Endothelial cell of hepatic sinusoid (primary cell): Measurements from ENCODE around the gene DLG2.

Experiments used
- in situ Hi-C: cut with HindIII; loops from 2 replicates; pipeline ENCODE4 v1.10.0; 2017; ENCODE audit warnings: low sequenced_read_pairs

DLG2 gene

GRCh38 chr11:84091212-84091986 is 1535.7 kb downstream of the DLG2 start:
- in situ Hi-C loops, result loop anchor here (10.0 kb wide), 1 partner anchor 137 kb away; no protein-coding TSS in a partner anchor

- in situ Hi-C loops, result loop anchor here (10.0 kb wide), 1 partner anchor 135 kb away; no protein-coding TSS in a partner anchor
Measured at GRCh38 chr11:84089072-84090057, 1537.8 kb downstream of the DLG2 start.

- in situ Hi-C loops, result no loop called here
Measured at GRCh38 chr11:84071851-84072250, 1555.3 kb downstream of the DLG2 start.

GRCh38 chr11:84069048-84069447 is 1558.1 kb downstream of the DLG2 start:
- in situ Hi-C loops, result no loop called here

GRCh38 chr11:84061726-84062125 is 1565.4 kb downstream of the DLG2 start:
- in situ Hi-C loops, result no loop called here

GRCh38 chr11:84056653-84057376 is 1570.3 kb downstream of the DLG2 start:
- in situ Hi-C loops, result no loop called here

- in situ Hi-C loops, result no loop called here
Measured at GRCh38 chr11:84045146-84045545, 1582.0 kb downstream of the DLG2 start.

- in situ Hi-C loops, result no loop called here
Measured at GRCh38 chr11:84044706-84045105, 1582.4 kb downstream of the DLG2 start.

- in situ Hi-C loops, result no loop called here
Measured at GRCh38 chr11:84036664-84037194, 1590.4 kb downstream of the DLG2 start.

- in situ Hi-C loops, result no loop called here
Measured at GRCh38 chr11:84035645-84036044, 1591.5 kb downstream of the DLG2 start.

GRCh38 chr11:84034484-84034883 is 1592.7 kb downstream of the DLG2 start:
- in situ Hi-C loops, result no loop called here

GRCh38 chr11:84024266-84024665 is 1602.9 kb downstream of the DLG2 start:
- in situ Hi-C loops, result no loop called here

- in situ Hi-C loops, result no loop called here
Measured at GRCh38 chr11:84022695-84023094, 1604.4 kb downstream of the DLG2 start.

GRCh38 chr11:84022201-84022600 is 1604.9 kb downstream of the DLG2 start:
- in situ Hi-C loops, result no loop called here

GRCh38 chr11:84021291-84021690 is 1605.9 kb downstream of the DLG2 start:
- in situ Hi-C loops, result no loop called here

- in situ Hi-C loops, result no loop called here
Measured at GRCh38 chr11:84019571-84020194, 1607.5 kb downstream of the DLG2 start.

GRCh38 chr11:84014539-84014938 is 1612.6 kb downstream of the DLG2 start:
- in situ Hi-C loops, result no loop called here

- in situ Hi-C loops, result no loop called here
Measured at GRCh38 chr11:84012171-84012826, 1614.8 kb downstream of the DLG2 start.

- in situ Hi-C loops, result no loop called here
Measured at GRCh38 chr11:84003181-84003580, 1624.0 kb downstream of the DLG2 start.

- in situ Hi-C loops, result no loop called here
Measured at GRCh38 chr11:83998921-83999320, 1628.2 kb downstream of the DLG2 start.
